Measurements from ENCODE around the gene SLC6A11.

Gene SLC6A11

DNA sequence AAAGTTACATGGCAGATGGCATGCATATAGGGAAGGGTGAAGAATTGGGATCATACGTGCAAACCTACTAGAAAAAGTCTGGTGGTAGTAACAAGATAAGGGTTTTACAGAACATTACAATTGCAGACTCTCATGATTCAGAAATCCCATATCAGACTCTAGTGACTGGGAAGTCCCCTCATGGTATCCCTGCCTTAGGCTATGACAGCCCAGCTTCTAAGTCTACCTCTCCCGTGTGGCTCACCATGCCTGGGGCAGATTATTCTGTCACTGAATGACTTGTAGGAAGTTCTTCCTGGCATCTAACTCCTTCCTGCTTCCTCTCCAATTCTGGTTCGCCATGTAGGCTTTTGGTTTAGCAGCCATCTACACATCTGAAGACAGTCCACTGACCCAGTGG, 5.7 kb upstream of the SLC6A11 start:
- H3K27me3 Mint-ChIP-seq (ENCODE audit: low read depth): peaks cover 15% of the 10 kb centered on the region
- no peaks in the 10 kb centered on the region for H3K36me3 Mint-ChIP-seq (ENCODE audit: low read depth)
- no peak overlapping the region for H3K4me3 Mint-ChIP-seq
- H3K9me3 Mint-ChIP-seq: no peaks in the 10 kb centered on the region
- DNase-seq (ENCODE audit: low spot score): no peak
- H3K4me1 Mint-ChIP-seq (ENCODE audit: low read depth): no peaks in the 10 kb centered on the region
- no peak overlapping the region for H3K27ac Mint-ChIP-seq

DNA sequence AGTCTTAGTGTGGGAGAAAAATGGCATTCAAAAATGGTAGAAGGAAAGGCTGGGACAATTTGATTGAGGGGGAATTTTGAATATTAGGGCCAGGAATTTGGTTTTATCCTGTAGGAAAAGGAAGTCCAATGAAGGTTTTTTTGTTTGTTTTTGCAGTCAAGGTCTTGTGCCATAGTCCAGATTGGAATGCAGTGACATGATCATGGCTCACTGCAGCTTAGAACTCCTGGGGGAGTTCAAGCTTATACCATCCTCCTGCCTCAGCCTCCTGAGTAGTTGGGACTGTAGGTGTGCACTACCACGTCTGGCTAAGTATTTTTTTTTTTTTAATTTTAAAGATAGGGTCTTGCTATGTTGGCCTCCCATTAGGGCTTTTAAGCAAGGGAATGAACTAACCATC, 2.6 kb upstream of the SLC6A11 start:
- Mint-ChIP-seq H3K36me3 (ENCODE audit: low read depth) (no peaks in the 10 kb centered on the region), H3K4me1 (ENCODE audit: low read depth) (no peaks in the 10 kb centered on the region), H3K4me3 (no peak overlapping the region), H3K27me3 (ENCODE audit: low read depth) (peaks cover 28% of the 10 kb centered on the region), H3K9me3 (no peaks in the 10 kb centered on the region), H3K27ac (no peak overlapping the region)
- DNase-seq (ENCODE audit: low spot score): no peak

DNA sequence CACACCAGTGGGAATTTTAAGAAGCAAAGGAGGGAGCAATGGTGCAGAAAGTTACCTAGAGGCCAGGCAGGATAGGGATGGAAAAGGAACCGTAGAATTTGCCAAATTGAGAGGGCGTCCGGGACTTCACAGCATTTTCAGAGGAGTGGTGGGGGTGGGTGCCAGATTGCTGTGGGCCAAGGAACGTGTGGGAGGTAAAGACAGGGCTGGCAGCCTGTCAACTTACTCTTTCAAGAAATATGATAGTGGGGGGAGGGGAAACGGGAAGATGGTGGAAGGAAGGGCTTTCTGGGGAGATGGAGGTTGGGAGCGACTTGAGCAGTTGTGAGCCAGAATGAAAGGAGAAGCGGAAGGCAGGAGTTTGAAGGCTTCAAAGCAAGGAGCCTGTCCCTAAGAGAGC, 1.4 kb upstream of the SLC6A11 start:
- Mint-ChIP-seq H3K36me3 (ENCODE audit: low read depth) (no peaks in the 10 kb centered on the region), H3K27me3 (ENCODE audit: low read depth) (peaks cover 33% of the 10 kb centered on the region), H3K27ac (no peak overlapping the region), H3K4me1 (ENCODE audit: low read depth) (no peaks in the 10 kb centered on the region), H3K9me3 (no peaks in the 10 kb centered on the region), H3K4me3 (no peak overlapping the region)
- no peak for DNase-seq (ENCODE audit: low spot score)

GRCh38 chr3:10815487-10815886, 541 bp upstream of the SLC6A11 start:
- Mint-ChIP-seq H3K9me3 (no peaks in the 10 kb centered on the region), H3K4me3 (no peak overlapping the region), H3K27ac (no peak overlapping the region), H3K4me1 (ENCODE audit: low read depth) (no peaks in the 10 kb centered on the region), H3K27me3 (ENCODE audit: low read depth) (peaks cover 33% of the 10 kb centered on the region), H3K36me3 (ENCODE audit: low read depth) (no peaks in the 10 kb centered on the region)
- no peak for DNase-seq (ENCODE audit: low spot score)

DNA sequence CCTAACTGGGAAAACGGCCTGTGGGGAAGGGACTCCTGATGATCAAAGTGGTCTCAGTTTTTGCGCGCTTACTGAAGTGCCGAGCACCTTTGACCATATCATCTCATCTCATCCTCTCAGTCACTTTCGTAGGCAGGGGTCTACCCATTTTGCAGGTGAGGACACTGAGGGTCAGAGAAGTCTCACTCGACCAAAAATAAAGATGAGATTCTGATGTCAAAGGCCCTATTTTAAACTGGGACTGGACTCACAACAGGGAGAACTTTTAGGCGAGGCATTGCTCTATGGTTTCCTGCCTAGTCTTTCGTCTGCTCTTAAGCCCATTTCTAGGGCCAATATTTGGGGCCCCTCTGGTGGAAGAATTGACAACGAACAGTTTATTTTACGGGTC, 830 bp downstream of the SLC6A11 start:
- peaks cover 33% of the 10 kb centered on the region for H3K27me3 Mint-ChIP-seq (ENCODE audit: low read depth)
- no peak overlapping the region for H3K4me3 Mint-ChIP-seq

GRCh38 chr3:10817506-10817905, 1.5 kb downstream of the SLC6A11 start:
- H3K36me3 Mint-ChIP-seq (ENCODE audit: low read depth): no peaks in the 10 kb centered on the region
- DNase-seq (ENCODE audit: low spot score): no peak
- H3K4me3 Mint-ChIP-seq: no peak overlapping the region
- H3K27me3 Mint-ChIP-seq (ENCODE audit: low read depth): peaks cover 29% of the 10 kb centered on the region
- no peak overlapping the region for H3K27ac Mint-ChIP-seq
- H3K4me1 Mint-ChIP-seq (ENCODE audit: low read depth): no peaks in the 10 kb centered on the region
- H3K9me3 Mint-ChIP-seq: no peaks in the 10 kb centered on the region

More for the DNA sequence above, 830 bp downstream of the SLC6A11 start:
- Mint-ChIP-seq H3K27ac (no peak overlapping the region), H3K4me1 (ENCODE audit: low read depth) (no peaks in the 10 kb centered on the region), H3K9me3 (no peaks in the 10 kb centered on the region), H3K36me3 (ENCODE audit: low read depth) (no peaks in the 10 kb centered on the region)
- no peak for DNase-seq (ENCODE audit: low spot score)

DNA sequence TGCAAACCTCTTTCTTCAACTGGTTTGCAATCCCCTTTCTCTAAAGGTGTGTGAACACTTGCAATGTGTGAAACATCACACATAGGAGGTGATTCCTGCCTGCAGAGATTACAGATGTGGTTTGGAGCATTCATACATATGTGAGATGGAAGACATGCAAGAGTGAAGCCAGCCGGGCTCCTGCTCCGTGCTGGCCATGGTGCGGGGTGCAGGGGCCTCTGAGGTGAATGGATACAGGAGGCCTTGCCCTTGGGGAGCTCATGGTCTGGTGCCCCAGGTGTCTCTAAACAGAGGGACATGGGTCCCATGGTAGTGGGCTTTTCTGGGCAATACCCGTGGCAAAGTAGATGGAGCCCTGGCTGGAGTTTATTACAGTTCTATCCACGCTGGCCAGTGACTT, 6.0 kb downstream of the SLC6A11 start:
- H3K27ac Mint-ChIP-seq: no peak overlapping the region
- no peaks in the 10 kb centered on the region for H3K9me3 Mint-ChIP-seq

GRCh38 chr3:10822708-10823515, 6.9 kb downstream of the SLC6A11 start:
- Mint-ChIP-seq H3K9me3 (no peaks in the 10 kb centered on the region), H3K27me3 (ENCODE audit: low read depth) (peaks cover 7% of the 10 kb centered on the region), H3K4me1 (ENCODE audit: low read depth) (no peaks in the 10 kb centered on the region), H3K27ac (no peak overlapping the region), H3K4me3 (no peak overlapping the region), H3K36me3 (ENCODE audit: low read depth) (no peaks in the 10 kb centered on the region)
- no peak for DNase-seq (ENCODE audit: low spot score)

More for the DNA sequence above, 6.0 kb downstream of the SLC6A11 start:
- no peaks in the 10 kb centered on the region for H3K4me1 Mint-ChIP-seq (ENCODE audit: low read depth)
- no peak overlapping the region for H3K4me3 Mint-ChIP-seq
- no peak for DNase-seq (ENCODE audit: low spot score)
- no peaks in the 10 kb centered on the region for H3K36me3 Mint-ChIP-seq (ENCODE audit: low read depth)
- peaks cover 10% of the 10 kb centered on the region for H3K27me3 Mint-ChIP-seq (ENCODE audit: low read depth)

- no peaks in the 10 kb centered on the region for H3K4me1 Mint-ChIP-seq (ENCODE audit: low read depth)
- no peaks in the 10 kb centered on the region for H3K9me3 Mint-ChIP-seq
- H3K27ac Mint-ChIP-seq: no peak overlapping the region
- DNase-seq (ENCODE audit: low spot score): no peak
- no peaks in the 10 kb centered on the region for H3K36me3 Mint-ChIP-seq (ENCODE audit: low read depth)
- no peak overlapping the region for H3K4me3 Mint-ChIP-seq
- H3K27me3 Mint-ChIP-seq (ENCODE audit: low read depth): peaks cover 5% of the 10 kb centered on the region
These were observed 7.4 kb downstream of the SLC6A11 start for GRCh38 chr3:10823516-10823818.

DNA sequence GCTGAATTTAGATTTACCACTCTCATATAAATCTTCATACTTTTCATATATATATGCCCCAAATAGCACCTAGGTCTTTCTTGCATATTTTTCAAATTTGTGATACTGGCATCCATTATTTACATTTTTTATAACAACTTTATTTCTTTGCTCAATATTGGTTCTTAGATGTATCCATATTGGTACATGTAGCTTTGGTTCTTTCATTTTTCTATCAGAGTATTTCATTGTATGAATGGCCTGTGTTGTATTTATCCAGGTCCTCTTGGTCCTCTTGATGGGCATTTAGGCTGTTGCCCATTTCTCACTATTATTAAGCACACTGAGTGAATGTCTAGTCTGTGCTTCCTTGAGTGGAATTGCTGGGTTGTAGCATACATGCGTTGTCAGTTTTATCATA, 8.4 kb downstream of the SLC6A11 start:
- Mint-ChIP-seq H3K27ac (no peak overlapping the region), H3K36me3 (ENCODE audit: low read depth) (no peaks in the 10 kb centered on the region), H3K27me3 (ENCODE audit: low read depth) (no peaks in the 10 kb centered on the region), H3K4me1 (ENCODE audit: low read depth) (no peaks in the 10 kb centered on the region), H3K4me3 (no peak overlapping the region), H3K9me3 (no peaks in the 10 kb centered on the region)
- no peak for DNase-seq (ENCODE audit: low spot score)

GRCh38 chr3:10833855-10834414, 17.9 kb downstream of the SLC6A11 start:
- Mint-ChIP-seq H3K4me1 (ENCODE audit: low read depth) (no peaks in the 10 kb centered on the region), H3K9me3 (no peaks in the 10 kb centered on the region), H3K4me3 (no peak overlapping the region), H3K27ac (no peak overlapping the region), H3K36me3 (ENCODE audit: low read depth) (no peaks in the 10 kb centered on the region), H3K27me3 (ENCODE audit: low read depth) (peaks cover 12% of the 10 kb centered on the region)
- DNase-seq (ENCODE audit: low spot score): no peak

- Mint-ChIP-seq H3K9me3 (no peaks in the 10 kb centered on the region), H3K36me3 (ENCODE audit: low read depth) (no peaks in the 10 kb centered on the region), H3K4me3 (no peak overlapping the region), H3K4me1 (ENCODE audit: low read depth) (no peaks in the 10 kb centered on the region), H3K27ac (no peak overlapping the region), H3K27me3 (ENCODE audit: low read depth) (peaks cover 12% of the 10 kb centered on the region)
- no peak for DNase-seq (ENCODE audit: low spot score)
These were observed 18.9 kb downstream of the SLC6A11 start for GRCh38 chr3:10834951-10835350.

DNA sequence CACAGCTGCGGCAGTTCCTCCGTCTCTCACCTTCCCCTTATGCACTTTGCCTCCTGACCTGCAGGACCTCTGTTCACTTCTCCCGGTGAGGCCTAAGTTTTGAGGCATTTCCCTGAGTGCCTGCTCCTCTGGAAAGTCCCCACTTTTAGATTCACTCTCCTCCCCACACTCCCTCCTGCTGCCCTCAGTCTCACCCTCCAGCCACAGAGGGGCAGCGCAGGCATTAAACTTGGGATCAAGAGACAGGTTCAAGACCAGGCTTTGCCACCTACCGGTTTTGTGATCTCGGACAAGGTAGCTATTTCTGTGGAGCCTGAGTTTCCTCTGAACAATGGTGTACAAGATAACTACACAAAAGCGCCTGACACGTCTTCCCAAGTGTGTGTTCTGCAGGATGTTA, 19.4 kb downstream of the SLC6A11 start:
- no peak for DNase-seq (ENCODE audit: low spot score)

DNA sequence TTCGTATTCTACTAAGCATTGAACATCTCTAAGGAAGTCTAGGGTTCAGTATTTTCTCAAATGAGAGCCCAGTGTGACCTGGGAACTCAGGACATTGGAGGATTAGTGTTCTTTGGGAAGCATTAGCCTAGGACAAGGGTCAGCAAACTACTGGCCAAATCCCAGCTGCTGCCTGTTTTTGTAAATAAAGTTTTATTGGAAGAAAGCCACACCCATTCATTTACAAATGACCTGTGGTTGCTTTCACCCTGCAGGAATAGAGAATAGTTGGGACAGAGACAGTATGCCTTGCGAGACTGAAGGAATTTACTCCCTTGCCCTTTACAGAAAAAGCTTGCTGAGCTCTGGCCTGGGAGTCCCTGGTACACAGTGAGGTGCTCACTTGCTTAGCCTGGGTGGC, 20.6 kb downstream of the SLC6A11 start:
- DNase-seq (ENCODE audit: low spot score): no peak
- H3K27ac Mint-ChIP-seq: no peak overlapping the region
- no peak overlapping the region for H3K4me3 Mint-ChIP-seq
- peaks cover 11% of the 10 kb centered on the region for H3K27me3 Mint-ChIP-seq (ENCODE audit: low read depth)
- no peaks in the 10 kb centered on the region for H3K9me3 Mint-ChIP-seq
- no peaks in the 10 kb centered on the region for H3K4me1 Mint-ChIP-seq (ENCODE audit: low read depth)
- H3K36me3 Mint-ChIP-seq (ENCODE audit: low read depth): no peaks in the 10 kb centered on the region

More for the DNA sequence above, 19.4 kb downstream of the SLC6A11 start:
- H3K4me3 Mint-ChIP-seq: no peak overlapping the region
- no peaks in the 10 kb centered on the region for H3K36me3 Mint-ChIP-seq (ENCODE audit: low read depth)
- H3K9me3 Mint-ChIP-seq: no peaks in the 10 kb centered on the region
- H3K27me3 Mint-ChIP-seq (ENCODE audit: low read depth): peaks cover 12% of the 10 kb centered on the region
- H3K4me1 Mint-ChIP-seq (ENCODE audit: low read depth): no peaks in the 10 kb centered on the region
- H3K27ac Mint-ChIP-seq: no peak overlapping the region

DNA sequence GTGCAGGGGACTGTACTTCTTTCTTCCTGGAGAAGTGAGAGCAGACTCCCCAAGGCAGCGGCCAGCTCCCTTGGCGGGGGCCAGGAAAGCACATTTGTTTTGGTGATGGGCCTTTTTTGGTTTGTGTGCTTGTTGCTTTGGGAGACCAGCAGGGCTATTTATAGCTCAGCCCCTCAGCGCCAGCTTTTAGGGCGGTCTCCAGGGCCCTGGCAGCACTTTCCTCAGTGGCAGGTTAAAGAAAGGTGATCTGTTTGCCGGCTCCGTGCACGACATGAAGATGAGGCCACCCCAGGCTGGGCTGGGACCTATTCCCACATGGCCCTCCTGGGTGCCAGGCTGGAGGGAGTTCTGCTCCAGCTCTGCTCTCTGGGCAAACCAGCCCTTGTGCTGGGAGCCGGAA, 21.8 kb downstream of the SLC6A11 start:
- no peak for DNase-seq (ENCODE audit: low spot score)
- Mint-ChIP-seq H3K4me1 (ENCODE audit: low read depth) (no peaks in the 10 kb centered on the region), H3K36me3 (ENCODE audit: low read depth) (no peaks in the 10 kb centered on the region), H3K9me3 (no peaks in the 10 kb centered on the region), H3K27ac (no peak overlapping the region), H3K27me3 (ENCODE audit: low read depth) (peaks cover 10% of the 10 kb centered on the region), H3K4me3 (no peak overlapping the region)

Measured in T-helper 2 cell treated with Interferon-gamma antibody and Interleukin-4, amounts not matched to agents 5 μg/mL and 100 μg/mL, for 36 hours (primary cell).